Endothelial cell of umbilical vein (primary cell): ENCODE measurements around the gene NR2F2. TPM values are rescaled to one million over a fixed set of nuclear protein-coding genes. Genes with fewer than 3 reads are reported as not detected.

Experiments used
- BruUV-seq: library from RNA; stranded (reverse); fragments of 400-500 nt; replicated peaks from 2 replicates; lab custom pipeline; 2021; lab: Mats Ljungman, UMichigan
- CTCF ChIA-PET: fragments of 300-600, 350-600 bp; sonication (Branson Sonifier 250); formaldehyde crosslinking; loops from one replicate; lab custom pipeline; 2021; ENCODE audit warnings: antibody characterized with exemption, inconsistent platforms; lab: Charles Lee
- POLR2A ChIA-PET: fragments of 300-600, 350-600 bp; sonication (Branson Sonifier 250); formaldehyde crosslinking; loops from one replicate; lab custom pipeline; 2021; ENCODE audit warnings: antibody characterized with exemption, inconsistent platforms; lab: Charles Lee
- DNase-seq: peaks from one replicate; pipeline ENCODE4 v3.0.0-alpha.2; 2011; ENCODE audit warnings: low read depth, low spot score
- FAIRE-seq: peaks from 2 replicates; lab custom pipeline; 2011; peaks lifted over from hg19 to GRCh38; lab: Jason Lieb, UNC
- H2AFZ ChIP-seq: 2 replicates; pipeline ENCODE4 v1.6.0; 2012; ENCODE audit warnings: low read depth, low read length, control low read depth, inconsistent platforms
- H3K27ac ChIP-seq: 2 replicates; pipeline ENCODE4 v1.5.1; 2011; ENCODE audit warnings: low read depth, mild to moderate bottlenecking, control low read depth, low read length, moderate library complexity; ENCODE audit not compliant: insufficient read depth
- H3K27me3 ChIP-seq, 2 experiments: 2 replicates each; pipeline versions ENCODE4 v1.6.0 to v1.6.1; 2011; ENCODE audit warnings: low read length in 2 of 2, mixed read lengths in 1 of 2; ENCODE audit not compliant: control insufficient read depth in 2 of 2, insufficient read depth in 2 of 2
- H3K36me3 ChIP-seq, 2 experiments: 2 replicates in 1 of 2; 3 replicates in 1 of 2; pipeline ENCODE4 v1.5.1; 2011; ENCODE audit warnings: low read length in 2 of 2, mild to moderate bottlenecking in 1 of 2, moderate library complexity in 1 of 2; ENCODE audit not compliant: control insufficient read depth in 2 of 2, insufficient read depth in 2 of 2; ENCODE audit errors: extremely low read depth in 1 of 2
- H3K4me1 ChIP-seq: 3 replicates; pipeline ENCODE4 v1.5.1; 2011; ENCODE audit warnings: mild to moderate bottlenecking, low read length; ENCODE audit not compliant: control insufficient read depth, insufficient read depth; ENCODE audit errors: extremely low read depth
- H3K4me2 ChIP-seq: 2 replicates; pipeline ENCODE4 v1.6.1; 2011; ENCODE audit warnings: low read length, control low read depth, mixed read lengths; ENCODE audit not compliant: insufficient read depth
- H3K4me3 ChIP-seq, 3 experiments: fragments of 200-600 bp in 1 of 3; sonication (generic), shearing (Covaris generic) in 1 of 3; replicated peaks in 1 of 3; 2 replicates each; pipeline ENCODE4 v1.5.1; 2011 to 2016; ENCODE audit warnings: control low read depth in 3 of 3, low read length in 3 of 3, mild to moderate bottlenecking in 2 of 3, inconsistent platforms in 1 of 3, low read depth in 1 of 3, moderate library complexity in 1 of 3; ENCODE audit not compliant: insufficient read depth in 1 of 3
- H3K79me2 ChIP-seq: 2 replicates; pipeline ENCODE4 v1.6.0; 2012; ENCODE audit warnings: low read length, inconsistent platforms; ENCODE audit not compliant: control insufficient read depth, insufficient read depth
- H3K9ac ChIP-seq: replicated peaks from 2 replicates; pipeline ENCODE3; 2011; ENCODE audit warnings: low read length, control low read depth; ENCODE audit not compliant: insufficient read depth; ENCODE audit errors: extremely low read depth
- H3K9me1 ChIP-seq: replicated peaks from 3 replicates; pipeline ENCODE4 v1.6.0; 2011; ENCODE audit warnings: mild to moderate bottlenecking, low read length; ENCODE audit not compliant: control insufficient read depth, insufficient read depth; ENCODE audit errors: extremely low read depth
- H3K9me3 ChIP-seq: replicated peaks from 2 replicates; pipeline ENCODE4 v1.5.1; 2012; ENCODE audit warnings: low read length, inconsistent platforms; ENCODE audit not compliant: control insufficient read depth, insufficient read depth
- H4K20me1 ChIP-seq: replicated peaks from 2 replicates; pipeline ENCODE3; 2011; ENCODE audit warnings: mild to moderate bottlenecking, low read length; ENCODE audit not compliant: control insufficient read depth, insufficient read depth; ENCODE audit errors: extremely low read depth
- POLR2A ChIP-seq: IDR thresholded peaks from 2 replicates; pipeline ENCODE4 v1.6.1; 2012; ENCODE audit warnings: low read depth, mild to moderate bottlenecking, control low read depth, low read length
- POLR2AphosphoS5 ChIP-seq: IDR thresholded peaks from 2 replicates; pipeline ENCODE4 v1.6.1; 2012; ENCODE audit warnings: low read depth, mild to moderate bottlenecking, control low read depth, low read length, moderate library complexity; ENCODE audit not compliant: insufficient read depth
- dilution Hi-C: fragments of 300-500 bp; cut with MboI; formaldehyde crosslinking; loops from one replicate; pipeline ENCODE4 v1.15.0; 2019; ENCODE audit warnings: low sequenced_read_pairs; ENCODE audit not compliant: extremely low pct_ligation_motif_present
- intact Hi-C: fragments of 100-400 bp; cut with micrococcal nuclease; formaldehyde crosslinking; loops from one replicate; pipeline ENCODE4 v1.10.0; 2022
- polyA plus RNA-seq, 4 experiments: library from polyadenylated mRNA; depleted of rRNA in 3 of 4; stranded (reverse) in 3 of 4; unstranded in 1 of 4; fragments of >200 nt; gene quantifications; 2 replicates each; pipeline versions ENCODE4 v1.2.1 to v1.2.3, GENCODE V29; 2011 to 2012; ENCODE audit warnings: missing spikeins in 1 of 4
- total RNA-seq: library from RNA; stranded (reverse); gene quantifications from 2 replicates; pipeline ENCODE4 v1.2.3, GENCODE V29; 2021

NR2F2 gene
- total and polyA plus RNA-seq, 2 donors (not counting 3 experiments of a cell fraction or from before 2014, with no cell fraction given) = 105 to 182 TPM

GRCh38 chr15:96365781-96366525, 35.5 kb downstream of the NR2F2 start:
- Histone ChIP-seq H3K4me1 (peaks cover 7% of the 10 kb centered on the region), H3K79me2 (no peaks in the 10 kb centered on the region), H3K9me1 (no peaks in the 10 kb centered on the region), H2AFZ (no peak overlapping the region), H4K20me1 (no peaks in the 10 kb centered on the region), H3K36me3 (no peaks in the 10 kb centered on the region), H3K27me3 (no peaks in the 10 kb centered on the region), H3K27ac (no peak overlapping the region), H3K4me2 (no peak overlapping the region), H3K9ac (no peak overlapping the region), H3K4me3 (no peak overlapping the region), H3K9me3 (no peaks in the 10 kb centered on the region)
- intact Hi-C loops = no loop called here
- FAIRE-seq = no peak
- no peak for TF ChIP-seq POLR2A
- DNase-seq = no peak
- BruUV-seq = no TSS peak
- dilution Hi-C loops = no loop called here
- POLR2A ChIA-PET = no interaction called here
- CTCF ChIA-PET = interaction anchor here (0.7 kb wide), 1 partner anchor 17 kb away, joined by 3 read pairs; no protein-coding TSS in a partner anchor

GRCh38 chr15:96366526-96366877, 36.0 kb downstream of the NR2F2 start:
- no peak overlapping the region for H3K4me2 ChIP-seq
- H3K27ac ChIP-seq = no peak overlapping the region
- no peak for FAIRE-seq
- peaks cover 7% of the 10 kb centered on the region for H3K4me1 ChIP-seq
- H4K20me1 ChIP-seq = no peaks in the 10 kb centered on the region
- CTCF ChIA-PET = interaction anchor here (0.7 kb wide), 1 partner anchor 18 kb away, joined by 3 read pairs; no protein-coding TSS in a partner anchor
- POLR2A ChIA-PET = no interaction called here
- H3K9ac ChIP-seq = no peak overlapping the region
- no peaks in the 10 kb centered on the region for H3K9me1 ChIP-seq
- H2AFZ ChIP-seq = no peak overlapping the region
- dilution Hi-C loops (no loop called here), intact Hi-C loops (no loop called here)
- BruUV-seq = no TSS peak
- H3K79me2 ChIP-seq = no peaks in the 10 kb centered on the region
- TF ChIP-seq POLR2AphosphoS5 (no peak), POLR2A (no peak)
- no peaks in the 10 kb centered on the region for H3K27me3 ChIP-seq
- DNase-seq = no peak
- no peak overlapping the region for H3K4me3 ChIP-seq
- no peaks in the 10 kb centered on the region for H3K36me3 ChIP-seq
- no peaks in the 10 kb centered on the region for H3K9me3 ChIP-seq
